ENCODE results near the gene PRDM16.

The PRDM16 gene

DNA sequence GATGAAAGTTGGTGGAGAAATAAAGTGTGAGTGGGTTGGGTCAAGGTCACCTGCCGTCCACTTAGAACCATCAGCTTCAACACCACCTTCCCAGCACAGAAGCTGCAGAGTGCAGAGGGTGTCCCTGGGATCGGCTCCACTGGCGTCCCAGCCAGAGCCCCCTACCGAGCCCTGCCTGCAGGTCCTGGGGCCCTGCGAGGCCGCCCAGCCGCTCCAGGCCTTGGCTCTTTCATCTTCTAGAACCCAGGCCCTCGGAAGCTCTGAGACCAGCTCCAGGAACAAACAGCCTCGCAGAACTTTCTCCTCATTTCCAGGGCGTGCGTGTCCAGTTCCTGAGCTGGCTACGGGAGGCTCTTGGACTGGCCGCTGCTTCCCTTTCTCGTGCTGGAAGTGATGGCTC is 166.0 kb downstream of the PRDM16 start:
- Histone ChIP-seq H3K9me3 (replicated peaks in 1 of 2; ENCODE audit: control insufficient read depth in 2 of 2, insufficient read depth in 1 of 2, low read depth in 1 of 2, low read length in 2 of 2) (peaks cover 0 to 2% of the 10 kb centered on the region in 2 donors), H2AK5ac (ENCODE audit: low read depth, low read length) (peak overlapping the region; percentile 94), H2BK12ac (ENCODE audit: low read length) (no peak overlapping the region), H3K4ac (ENCODE audit: low read length) (no peak overlapping the region), H3K4me3 (ENCODE audit: low read length in 2 of 2) (no peak overlapping the region), H2BK5ac (ENCODE audit: low read length) (no peak overlapping the region), H3K23ac (ENCODE audit: low read depth, low read length, poor library complexity) (no peak overlapping the region), H4K91ac (ENCODE audit: low read depth, low read length, poor library complexity) (no peak overlapping the region), H3K36me3 (replicated peaks in 1 of 2; ENCODE audit: control insufficient read depth in 2 of 2, insufficient read depth in 2 of 2, low read length in 2 of 2) (no peaks in the 10 kb centered on the region), H3K18ac (ENCODE audit: low read length) (peak overlapping the region; percentile 44), H3K27ac (replicated peaks; ENCODE audit: low read length) (no peak overlapping the region), H3K79me1 (ENCODE audit: low read depth, low read length) (peaks cover 3% of the 10 kb centered on the region), H3K27me3 (ENCODE audit: control insufficient read depth in 3 of 3, insufficient read depth in 3 of 3, low read depth in 1 of 3, low read length in 3 of 3) (peaks cover 0 to 67% (median 0%) of the 10 kb centered on the region in 3 experiments), H3K4me2 (ENCODE audit: insufficient read depth, low read length, poor library complexity, severe bottlenecking) (no peak overlapping the region), H2BK120ac (ENCODE audit: low read depth, low read length) (no peak overlapping the region), H3K9ac (ENCODE audit: low read depth, low read length, poor library complexity) (peak overlapping the region; percentile 12), H3K4me1 (ENCODE audit: control insufficient read depth in 2 of 2, insufficient read depth in 1 of 2, low read depth in 1 of 2, low read length in 2 of 2) (peaks cover 0 to 12% of the 10 kb centered on the region in 2 donors), H3K14ac (ENCODE audit: low read length) (no peak overlapping the region), H4K8ac (ENCODE audit: low read depth, low read length) (no peak overlapping the region), H2BK15ac (ENCODE audit: low read length) (no peak overlapping the region), H2AFZ (ENCODE audit: low read length) (no peak overlapping the region)
- no peak for DNase-seq (ENCODE audit: low spot score)
- WGBS, 2 donors (ENCODE audit: extremely low coverage in 2 of 2, insufficient read length in 2 of 2, insufficient replicate concordance in 1 of 2) = no CpG with 5 or more reads among the region's 14 CpGs

DNA sequence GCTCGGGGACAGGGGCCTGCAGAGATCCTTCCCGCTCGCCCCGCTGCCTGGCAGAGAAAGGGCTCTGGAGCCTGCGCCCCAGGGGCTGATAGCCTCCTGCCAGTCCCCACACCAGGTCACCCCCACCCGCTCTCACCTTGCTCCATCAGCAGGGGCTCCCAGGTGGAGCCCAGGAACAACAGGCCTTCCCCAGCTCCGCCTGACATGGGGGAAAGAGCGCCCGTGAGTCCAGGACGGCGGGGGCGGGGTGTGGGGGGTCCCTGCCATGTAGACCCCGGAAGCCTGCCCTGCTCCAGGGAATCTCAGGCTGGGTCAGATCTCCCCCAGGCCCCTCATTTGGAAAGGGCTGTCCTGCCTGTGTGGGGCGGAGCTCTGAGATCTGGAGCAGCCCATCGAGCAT is 166.5 kb downstream of the PRDM16 start:
- H3K36me3 ChIP-seq (replicated peaks in 1 of 2; ENCODE audit: control insufficient read depth in 2 of 2, insufficient read depth in 2 of 2, low read length in 2 of 2) = no peaks in the 10 kb centered on the region
- H3K14ac ChIP-seq (ENCODE audit: low read length) = no peak overlapping the region
- H3K4me2 ChIP-seq (ENCODE audit: insufficient read depth, low read length, poor library complexity, severe bottlenecking) = no peak overlapping the region
- no peak for DNase-seq (ENCODE audit: low spot score)
- no peak overlapping the region for H3K27ac ChIP-seq (replicated peaks; ENCODE audit: low read length)
- H3K9ac ChIP-seq (ENCODE audit: low read depth, low read length, poor library complexity) = no peak overlapping the region
- H2AK5ac ChIP-seq (ENCODE audit: low read depth, low read length) = peak overlapping the region; percentile 94
- peak overlapping the region; percentile 0 for H4K8ac ChIP-seq (ENCODE audit: low read depth, low read length)
- H2AFZ ChIP-seq (ENCODE audit: low read length) = no peak overlapping the region
- H3K27me3 ChIP-seq (ENCODE audit: control insufficient read depth in 3 of 3, insufficient read depth in 3 of 3, low read depth in 1 of 3, low read length in 3 of 3) = peaks cover 0 to 62% (median 0%) of the 10 kb centered on the region in 3 experiments
- peak overlapping the region; percentile 93 for H3K18ac ChIP-seq (ENCODE audit: low read length)
- H3K9me3 ChIP-seq (replicated peaks in 1 of 2; ENCODE audit: control insufficient read depth in 2 of 2, insufficient read depth in 1 of 2, low read depth in 1 of 2, low read length in 2 of 2) = peaks cover 0 to 2% of the 10 kb centered on the region in 2 donors
- peaks cover 0 to 12% of the 10 kb centered on the region in 2 donors for H3K4me1 ChIP-seq (ENCODE audit: control insufficient read depth in 2 of 2, insufficient read depth in 1 of 2, low read depth in 1 of 2, low read length in 2 of 2)
- H2BK120ac ChIP-seq (ENCODE audit: low read depth, low read length) = no peak overlapping the region
- H2BK5ac ChIP-seq (ENCODE audit: low read length) = no peak overlapping the region
- H3K23ac ChIP-seq (ENCODE audit: low read depth, low read length, poor library complexity) = no peak overlapping the region
- H3K79me1 ChIP-seq (ENCODE audit: low read depth, low read length) = peaks cover 3% of the 10 kb centered on the region
- H4K91ac ChIP-seq (ENCODE audit: low read depth, low read length, poor library complexity) = no peak overlapping the region
- H2BK15ac ChIP-seq (ENCODE audit: low read length) = no peak overlapping the region
- no peak overlapping the region for H2BK12ac ChIP-seq (ENCODE audit: low read length)
- H3K4ac ChIP-seq (ENCODE audit: low read length) = no peak overlapping the region
- WGBS, 2 donors (ENCODE audit: extremely low coverage in 2 of 2, insufficient read length in 2 of 2, insufficient replicate concordance in 1 of 2) = no CpG with 5 or more reads among the region's 15 CpGs
- no peak overlapping the region for H3K4me3 ChIP-seq (ENCODE audit: low read length in 2 of 2)

DNA sequence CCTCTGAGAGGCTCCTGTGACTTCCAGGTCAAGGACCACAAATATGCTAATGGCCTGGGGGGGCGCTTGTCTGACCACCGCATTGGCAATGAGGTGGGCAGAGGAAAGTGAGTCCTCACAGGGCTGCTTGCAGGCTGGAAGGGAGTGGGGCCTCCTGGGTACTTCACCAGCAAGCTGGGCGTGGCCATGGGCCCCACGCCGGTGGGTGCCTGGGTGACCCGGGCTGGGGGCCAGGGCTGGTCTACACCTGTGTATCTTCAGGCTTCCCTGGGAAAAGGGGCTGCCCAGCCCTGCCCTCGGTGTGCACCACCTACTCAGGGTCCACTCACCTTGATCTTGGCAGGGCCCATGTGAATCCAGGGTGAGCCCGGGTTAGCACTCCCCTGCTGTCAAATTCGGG is 167.4 kb downstream of the PRDM16 start:
- Histone ChIP-seq H3K9me3 (replicated peaks in 1 of 2; ENCODE audit: control insufficient read depth in 2 of 2, insufficient read depth in 1 of 2, low read depth in 1 of 2, low read length in 2 of 2) (peaks cover 0 to 3% of the 10 kb centered on the region in 2 donors), H3K36me3 (replicated peaks in 1 of 2; ENCODE audit: control insufficient read depth in 2 of 2, insufficient read depth in 2 of 2, low read length in 2 of 2) (no peaks in the 10 kb centered on the region), H3K4me2 (ENCODE audit: insufficient read depth, low read length, poor library complexity, severe bottlenecking) (no peak overlapping the region), H3K18ac (ENCODE audit: low read length) (peak overlapping the region; percentile 93), H3K4me1 (ENCODE audit: control insufficient read depth in 2 of 2, insufficient read depth in 1 of 2, low read depth in 1 of 2, low read length in 2 of 2) (peaks cover 0 to 12% of the 10 kb centered on the region in 2 donors), H2BK12ac (ENCODE audit: low read length) (no peak overlapping the region), H2BK15ac (ENCODE audit: low read length) (peak overlapping the region; percentile 86), H3K79me1 (ENCODE audit: low read depth, low read length) (peaks cover 3% of the 10 kb centered on the region), H2AK5ac (ENCODE audit: low read depth, low read length) (peak overlapping the region; percentile 94), H3K27ac (replicated peaks; ENCODE audit: low read length) (no peak overlapping the region), H3K14ac (ENCODE audit: low read length) (peak overlapping the region; percentile 76), H3K4ac (ENCODE audit: low read length) (peak overlapping the region; percentile 17), H4K8ac (ENCODE audit: low read depth, low read length) (no peak overlapping the region), H2AFZ (ENCODE audit: low read length) (no peak overlapping the region), H3K4me3 (ENCODE audit: low read length in 2 of 2) (no peak overlapping the region), H3K27me3 (ENCODE audit: control insufficient read depth in 3 of 3, insufficient read depth in 3 of 3, low read depth in 1 of 3, low read length in 3 of 3) (peaks cover 0 to 55% (median 0%) of the 10 kb centered on the region in 3 experiments), H4K91ac (ENCODE audit: low read depth, low read length, poor library complexity) (no peak overlapping the region), H3K9ac (ENCODE audit: low read depth, low read length, poor library complexity) (no peak overlapping the region), H3K23ac (ENCODE audit: low read depth, low read length, poor library complexity) (no peak overlapping the region), H2BK120ac (ENCODE audit: low read depth, low read length) (no peak overlapping the region), H2BK5ac (ENCODE audit: low read length) (no peak overlapping the region)
- WGBS, 2 donors (ENCODE audit: extremely low coverage in 2 of 2, insufficient read length in 2 of 2, insufficient replicate concordance in 1 of 2) = no CpG with 5 or more reads among the region's 9 CpGs
- no peak for DNase-seq (ENCODE audit: low spot score)

DNA sequence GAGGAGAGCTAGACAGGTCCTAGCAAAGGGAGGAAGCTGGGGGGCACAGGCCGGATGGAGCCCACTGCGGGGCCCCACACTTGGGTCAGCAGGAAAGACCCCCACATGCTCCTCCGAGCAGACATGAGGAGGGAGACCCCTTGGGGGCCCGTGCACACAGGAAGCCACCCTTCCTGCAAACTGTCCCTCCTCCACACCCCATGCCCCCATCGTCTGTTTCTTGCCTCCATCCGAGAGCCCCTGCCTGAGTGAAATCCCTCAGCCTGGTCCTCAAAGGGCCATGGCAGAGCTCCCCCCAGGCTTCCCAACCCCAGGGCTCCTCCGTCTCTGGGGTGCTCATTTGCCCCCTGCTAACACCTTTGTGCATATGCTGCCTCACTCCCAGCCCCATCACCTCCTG is 168.0 kb downstream of the PRDM16 start:
- no peak overlapping the region for H3K4me3 ChIP-seq (ENCODE audit: low read length in 2 of 2)
- no peak overlapping the region for H2BK12ac ChIP-seq (ENCODE audit: low read length)
- H3K27me3 ChIP-seq (ENCODE audit: control insufficient read depth in 3 of 3, insufficient read depth in 3 of 3, low read depth in 1 of 3, low read length in 3 of 3) = peaks cover 0 to 55% (median 0%) of the 10 kb centered on the region in 3 experiments
- no peak overlapping the region for H3K4me2 ChIP-seq (ENCODE audit: insufficient read depth, low read length, poor library complexity, severe bottlenecking)
- H4K91ac ChIP-seq (ENCODE audit: low read depth, low read length, poor library complexity) = no peak overlapping the region
- peak overlapping the region; percentile 93 for H3K18ac ChIP-seq (ENCODE audit: low read length)
- no peak overlapping the region for H3K9ac ChIP-seq (ENCODE audit: low read depth, low read length, poor library complexity)
- no peak overlapping the region for H2AFZ ChIP-seq (ENCODE audit: low read length)
- H3K79me1 ChIP-seq (ENCODE audit: low read depth, low read length) = peaks cover 7% of the 10 kb centered on the region
- peak overlapping the region; percentile 94 for H2AK5ac ChIP-seq (ENCODE audit: low read depth, low read length)
- no peak overlapping the region for H3K14ac ChIP-seq (ENCODE audit: low read length)
- no peaks in the 10 kb centered on the region for H3K36me3 ChIP-seq (replicated peaks in 1 of 2; ENCODE audit: control insufficient read depth in 2 of 2, insufficient read depth in 2 of 2, low read length in 2 of 2)
- H4K8ac ChIP-seq (ENCODE audit: low read depth, low read length) = no peak overlapping the region
- H3K23ac ChIP-seq (ENCODE audit: low read depth, low read length, poor library complexity) = no peak overlapping the region
- H3K4me1 ChIP-seq (ENCODE audit: control insufficient read depth in 2 of 2, insufficient read depth in 1 of 2, low read depth in 1 of 2, low read length in 2 of 2) = peaks cover 0 to 11% of the 10 kb centered on the region in 2 donors
- peak overlapping the region; percentile 17 for H3K4ac ChIP-seq (ENCODE audit: low read length)
- no peak for DNase-seq (ENCODE audit: low spot score)
- no peak overlapping the region for H3K27ac ChIP-seq (replicated peaks; ENCODE audit: low read length)
- no peak overlapping the region for H2BK5ac ChIP-seq (ENCODE audit: low read length)
- peaks cover 0 to 5% of the 10 kb centered on the region in 2 donors for H3K9me3 ChIP-seq (replicated peaks in 1 of 2; ENCODE audit: control insufficient read depth in 2 of 2, insufficient read depth in 1 of 2, low read depth in 1 of 2, low read length in 2 of 2)
- peak overlapping the region; percentile 86 for H2BK15ac ChIP-seq (ENCODE audit: low read length)
- no peak overlapping the region for H2BK120ac ChIP-seq (ENCODE audit: low read depth, low read length)
- no CpG with 5 or more reads among the region's 7 CpGs for WGBS, 2 donors (ENCODE audit: extremely low coverage in 2 of 2, insufficient read length in 2 of 2, insufficient replicate concordance in 1 of 2)

Data from neuronal stem cell (in vitro differentiated cells).